ENCODE measurements around the gene CENPX. TPM values are rescaled to one million over a fixed set of nuclear protein-coding genes. Genes with fewer than 3 reads are reported as not detected.

The CENPX gene
- total RNA-seq, 1 donor: 30.7 TPM

- no peak overlapping the region for H3K4me3 ChIP-seq (ENCODE audit: low read depth, low read length)
- DNase-seq (ENCODE audit: low read depth): no peak
- TF ChIP-seq CTCF (IDR thresholded peaks at IDR 0.05; ENCODE audit: insufficient read depth, low read depth, low read length): no peak
Observed at GRCh38 chr17:82047379-82047778, 24.7 kb upstream of the CENPX start.

GRCh38 chr17:82046903-82047302 is 24.2 kb upstream of the CENPX start:
- H3K4me3 ChIP-seq (ENCODE audit: low read depth, low read length): no peak overlapping the region
- no peak for TF ChIP-seq CTCF (IDR thresholded peaks at IDR 0.05; ENCODE audit: insufficient read depth, low read depth, low read length)
- DNase-seq (ENCODE audit: low read depth): no peak

- H3K4me3 ChIP-seq (ENCODE audit: low read depth, low read length): no peak overlapping the region
- TF ChIP-seq CTCF (IDR thresholded peaks at IDR 0.05; ENCODE audit: insufficient read depth, low read depth, low read length): no peak
- DNase-seq (ENCODE audit: low read depth): no peak
Observed at GRCh38 chr17:82045936-82046484, 23.3 kb upstream of the CENPX start.

- DNase-seq (ENCODE audit: low read depth): no peak
- TF ChIP-seq CTCF (IDR thresholded peaks at IDR 0.05; ENCODE audit: insufficient read depth, low read depth, low read length): no peak
- H3K4me3 ChIP-seq (ENCODE audit: low read depth, low read length): no peak overlapping the region
Observed at GRCh38 chr17:82043507-82043906, 20.8 kb upstream of the CENPX start.

- TF ChIP-seq CTCF (IDR thresholded peaks at IDR 0.05; ENCODE audit: insufficient read depth, low read depth, low read length): no peak
- no peak overlapping the region for H3K4me3 ChIP-seq (ENCODE audit: low read depth, low read length)
- DNase-seq (ENCODE audit: low read depth): no peak
Observed at GRCh38 chr17:82042649-82043048, 20.0 kb upstream of the CENPX start.

GRCh38 chr17:82041144-82041814 is 18.6 kb upstream of the CENPX start:
- no peak overlapping the region for H3K4me3 ChIP-seq (ENCODE audit: low read depth, low read length)
- no peak for DNase-seq (ENCODE audit: low read depth)
- no peak for TF ChIP-seq CTCF (IDR thresholded peaks at IDR 0.05; ENCODE audit: insufficient read depth, low read depth, low read length)

Measured in fibroblast of villous mesenchyme (primary cell).